Lower lobe of right lung (tissue), 2 donors: Measurements from ENCODE around the gene ITGAE. TPM values are rescaled to one million over a fixed set of nuclear protein-coding genes. Genes with fewer than 3 reads are reported as not detected.

Source experiments
- ATAC-seq, 2 donors: fragments of 200-7000 bp; cut with Tn5 transposase; one replicate each; pipeline ENCODE4 v1.9.1; 2020 to 2022; ENCODE audit warnings: mild to moderate bottlenecking in 2 of 2, moderate library complexity in 2 of 2
- DNase-seq: peaks from one replicate; pipeline ENCODE4 v3.0.0-alpha.2; 2020
- H3K27ac ChIP-seq: fragments of 200-600 bp; one replicate; pipeline ENCODE4 v1.8.0; 2022
- H3K27me3 ChIP-seq: fragments of 200-600 bp; one replicate; pipeline ENCODE4 v1.8.0; 2022; ENCODE audit warnings: low read depth
- H3K36me3 ChIP-seq: fragments of 200-600 bp; one replicate; pipeline ENCODE4 v1.8.0; 2022; ENCODE audit warnings: mild to moderate bottlenecking
- H3K4me1 ChIP-seq: fragments of 200-600 bp; one replicate; pipeline ENCODE4 v1.8.0; 2022
- H3K4me3 ChIP-seq: fragments of 200-600 bp; one replicate; pipeline ENCODE4 v1.8.0; 2022; ENCODE audit warnings: mild to moderate bottlenecking
- H3K9me3 ChIP-seq: fragments of 200-600 bp; one replicate; pipeline ENCODE4 v1.8.0; 2022
- CTCF ChIP-seq: fragments of 200-600 bp; IDR thresholded peaks from one replicate; pipeline ENCODE4 v1.8.0; 2022; ENCODE audit warnings: antibody characterized with exemption, mild to moderate bottlenecking
- intact Hi-C: fragments of 100-400 bp; cut with DNase I; formaldehyde crosslinking; loops from one replicate; pipeline ENCODE4 v1.11.0; 2022
- total RNA-seq: library from RNA; stranded (reverse); fragmentation: NEBNext Ultra II Directional; extraction: Animal tissue kit (Norgen Biotek cat#: 25700); gene quantifications from one replicate; pipeline ENCODE4 v1.2.1, GENCODE V29; 2021
- donor health status: DM: no; HTN: yes; CAD: no; lungs with severe emphysema.

Gene ITGAE
- total RNA-seq, 1 donor from 2014 or later, result 35.4 TPM

GRCh38 chr17:3697103-3697476, 103.9 kb downstream of the ITGAE start:
- H3K27ac ChIP-seq, result no peak overlapping the region
- intact Hi-C loops, result no loop called here
- DNase-seq (no peak), ATAC-seq (no peak)
- no peak overlapping the region for H3K4me3 ChIP-seq
- peaks cover 17% of the 10 kb centered on the region for H3K4me1 ChIP-seq
- H3K9me3 ChIP-seq, result no peaks in the 10 kb centered on the region
- H3K27me3 ChIP-seq, result peaks cover 52% of the 10 kb centered on the region
- no peak for TF ChIP-seq CTCF
- no peaks in the 10 kb centered on the region for H3K36me3 ChIP-seq

- ATAC-seq, result peak; percentile 66 to 73
- TF ChIP-seq CTCF, result no peak
- Histone ChIP-seq H3K4me3 (peak within 1 kb of the TSS; percentile 54), H3K27me3 (peaks cover 63% of the 10 kb centered on the region), H3K9me3 (no peaks in the 10 kb centered on the region), H3K36me3 (no peaks in the 10 kb centered on the region), H3K4me1 (peaks cover 17% of the 10 kb centered on the region), H3K27ac (no peak within 1 kb of the TSS)
- intact Hi-C loops, result no loop called here
- peak; percentile 64 for DNase-seq
These were observed 105.1 kb downstream of the ITGAE start, which contains the start of gene P2RX5 for GRCh38 chr17:3695723-3696411. Gene P2RX5 (minus strand): TSS chr17:3696155. CDS start chr17:3696005, 150 bp downstream.

DNA sequence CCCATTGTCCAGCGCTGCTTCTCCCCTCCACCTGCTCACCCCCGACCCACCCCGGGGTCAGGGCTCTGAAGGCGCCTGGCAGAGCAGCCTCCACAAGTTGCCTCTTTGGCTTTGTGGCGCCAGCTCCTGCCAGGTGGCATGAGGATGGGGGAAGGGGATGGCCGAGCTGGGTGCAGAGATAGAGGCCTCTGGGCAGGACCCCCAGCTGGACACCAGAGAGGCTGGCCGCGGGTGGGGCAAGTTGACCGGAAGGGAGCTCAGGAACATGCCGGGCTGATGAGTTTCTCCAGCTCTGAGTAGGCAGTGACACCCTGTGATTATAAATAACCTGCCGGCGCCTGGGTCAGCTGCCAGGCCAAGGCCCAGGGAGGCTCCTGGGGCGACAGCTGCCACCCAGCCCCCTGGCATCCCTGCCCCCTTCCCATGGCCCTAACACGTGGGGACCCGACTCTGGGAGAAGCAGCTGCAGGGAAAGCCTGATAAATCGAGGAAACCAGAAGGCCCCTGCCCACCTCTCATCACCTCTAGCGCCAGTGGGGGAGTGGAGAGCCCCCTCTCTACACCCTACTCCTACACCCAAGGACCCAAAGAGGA, 105.8 kb downstream of the ITGAE start:
- Histone ChIP-seq H3K27ac (no peak overlapping the region), H3K4me1 (peaks cover 17% of the 10 kb centered on the region), H3K27me3 (peaks cover 69% of the 10 kb centered on the region), H3K4me3 (peak overlapping the region; percentile 54), H3K36me3 (no peaks in the 10 kb centered on the region), H3K9me3 (no peaks in the 10 kb centered on the region)
- DNase-seq, result no peak
- intact Hi-C loops, result no loop called here
- ATAC-seq, result peak in 1 of 2 donors; percentile 20
- TF ChIP-seq CTCF, result no peak

GRCh38 chr17:3693829-3694231, 107.2 kb downstream of the ITGAE start:
- H3K27me3 ChIP-seq, result peaks cover 73% of the 10 kb centered on the region
- ATAC-seq (no peak), DNase-seq (no peak)

DNA sequence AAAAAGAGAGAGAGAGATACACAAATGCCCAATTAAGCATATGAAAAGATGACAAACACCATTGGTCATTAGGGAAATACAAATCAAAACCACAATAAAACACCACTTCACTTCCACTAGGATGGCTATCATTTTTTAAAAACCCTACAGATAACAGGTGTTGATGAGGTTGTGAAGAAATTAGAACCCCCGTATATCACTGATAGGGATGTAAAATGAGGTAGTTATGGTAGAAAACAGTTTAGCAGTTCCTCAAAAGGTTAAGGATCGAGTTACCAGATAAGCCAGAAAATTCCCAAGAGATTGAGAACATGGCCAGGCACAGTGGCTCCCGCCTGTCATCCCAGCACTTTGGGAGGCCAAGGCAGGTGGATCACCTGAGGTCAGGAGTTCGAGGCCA, 107.8 kb downstream of the ITGAE start:
- no peak for TF ChIP-seq CTCF
- H3K4me1 ChIP-seq, result peaks cover 17% of the 10 kb centered on the region
- peaks cover 68% of the 10 kb centered on the region for H3K27me3 ChIP-seq
- H3K27ac ChIP-seq, result no peak overlapping the region
- no peaks in the 10 kb centered on the region for H3K9me3 ChIP-seq
- DNase-seq (no peak), ATAC-seq (no peak)
- H3K36me3 ChIP-seq, result no peaks in the 10 kb centered on the region
- H3K4me3 ChIP-seq, result no peak overlapping the region
- intact Hi-C loops, result no loop called here

More at GRCh38 chr17:3693829-3694231, 107.2 kb downstream of the ITGAE start:
- Histone ChIP-seq H3K27ac (no peak overlapping the region), H3K4me1 (peaks cover 17% of the 10 kb centered on the region), H3K36me3 (no peaks in the 10 kb centered on the region), H3K4me3 (no peak overlapping the region), H3K9me3 (no peaks in the 10 kb centered on the region)
- no peak for TF ChIP-seq CTCF
- intact Hi-C loops, result no loop called here
